ENCODE results near the gene TEX2. TPM values are rescaled to one million over a fixed set of nuclear protein-coding genes. Genes with fewer than 3 reads are reported as not detected.

TEX2 gene
- total RNA-seq, 1 experiment from 2014 or later, result 10.8 TPM

GRCh38 chr17:64196601-64197000 lies 66.5 kb downstream of the TEX2 start:
- DNase-seq (ENCODE audit: low spot score), result no peak
- H3K27ac Mint-ChIP-seq, result peak overlapping the region; percentile 43; the same call in 1 of the 2 replicates
- no peak overlapping the region for H3K4me3 Mint-ChIP-seq
- no peaks in the 10 kb centered on the region for H3K27me3 Mint-ChIP-seq (ENCODE audit: low read depth)
- no peak for TF ChIP-seq ZNF317 (CRISPR knock-in tag; IDR thresholded peaks at IDR 0.05; ENCODE audit: borderline replicate concordance, low read depth)
- TF ChIP-seq GRHL2 (CRISPR knock-in tag; IDR thresholded peaks at IDR 0.05; ENCODE audit: insufficient replicate concordance, severe bottlenecking), result no peak
- no peak for TF ChIP-seq AR (CRISPR knock-in tag; IDR thresholded peaks at IDR 0.05)
- no peak for TF ChIP-seq ATF3 (CRISPR knock-in tag; conservative IDR thresholded peaks at IDR 0.05)
- no peak for TF ChIP-seq PRDM15 (CRISPR knock-in tag; IDR thresholded peaks at IDR 0.05)
- no peaks in the 10 kb centered on the region for H3K9me3 Mint-ChIP-seq
- peaks cover 25% of the 10 kb centered on the region for H3K4me1 Mint-ChIP-seq
- no peak for ATAC-seq
- H3K36me3 Mint-ChIP-seq, result no peaks in the 10 kb centered on the region
- POLR2A ChIA-PET, result interaction anchor here (1.0 kb wide), 1 partner anchor 11 kb away, joined by 4 read pairs; no protein-coding TSS in a partner anchor
- CTCF ChIA-PET, result interaction anchor here (0.7 kb wide), 1 partner anchor 171 kb away, joined by 4 read pairs; no protein-coding TSS in a partner anchor

- Mint-ChIP-seq H3K27me3 (ENCODE audit: low read depth) (no peaks in the 10 kb centered on the region), H3K27ac (no peak overlapping the region), H3K4me3 (no peak overlapping the region), H3K4me1 (peaks cover 10% of the 10 kb centered on the region), H3K36me3 (no peaks in the 10 kb centered on the region), H3K9me3 (no peaks in the 10 kb centered on the region)
- no peak for ATAC-seq
- TF ChIP-seq ZNF281 (CRISPR knock-in tag; IDR thresholded peaks at IDR 0.05) (no peak), NFYB (CRISPR knock-in tag; conservative IDR thresholded peaks at IDR 0.05; ENCODE audit: low read depth) (no peak), HMGXB4 (CRISPR knock-in tag; IDR thresholded peaks at IDR 0.05) (no peak), STAT6 (CRISPR knock-in tag; conservative IDR thresholded peaks at IDR 0.05; ENCODE audit: low read depth) (no peak), ESRRA (CRISPR knock-in tag; IDR thresholded peaks at IDR 0.05; ENCODE audit: borderline replicate concordance) (no peak), ZNF138 (CRISPR knock-in tag; conservative IDR thresholded peaks at IDR 0.05) (no peak), CBFB (CRISPR knock-in tag; IDR thresholded peaks at IDR 0.05; ENCODE audit: low read depth) (no peak), SOX15 (CRISPR knock-in tag; IDR thresholded peaks at IDR 0.05) (no peak), JUN (CRISPR knock-in tag; IDR thresholded peaks at IDR 0.05) (no peak), ZNF121 (CRISPR knock-in tag; IDR thresholded peaks at IDR 0.05) (no peak), ZBTB43 (CRISPR knock-in tag; IDR thresholded peaks at IDR 0.05) (no peak)
- ChIA-PET POLR2A (no interaction called here), CTCF (interaction anchor here (0.8 to 1.3 kb wide), 4 partner anchors 9 to 168 kb away, joined by 3 to 4 read pairs (median 3); no protein-coding TSS in a partner anchor)
- DNase-seq (ENCODE audit: low spot score), result no peak
Observed at GRCh38 chr17:64193561-64193960, 69.5 kb downstream of the TEX2 start.

Data from WTC11 (cell line).